ENCODE measurements around the gene IFI16. TPM values are rescaled to one million over a fixed set of nuclear protein-coding genes. Genes with fewer than 3 reads are reported as not detected.
"Not testable (repeated sequence)": the region's sequence is repeated elsewhere in the genome, so short reads cannot be mapped to it uniquely, and the experiment has no call there.

Gene IFI16
- total RNA-seq, 1 donor = 202 TPM

- DNase-seq (ENCODE audit: low read depth) = peak; percentile 25
- TF ChIP-seq CTCF (IDR thresholded peaks at IDR 0.05; ENCODE audit: insufficient read depth, low read length) = no peak
- H3K4me3 ChIP-seq (ENCODE audit: low read depth, low read length) = peak overlapping the region; percentile 79
Measured at GRCh38 chr1:159012495-159012894, 2.8 kb downstream of the IFI16 start.

GRCh38 chr1:159014003-159014571, 4.4 kb downstream of the IFI16 start:
- no peak for TF ChIP-seq CTCF (IDR thresholded peaks at IDR 0.05; ENCODE audit: insufficient read depth, low read length)
- no peak for DNase-seq (ENCODE audit: low read depth)
- H3K4me3 ChIP-seq (ENCODE audit: low read depth, low read length) = no peak overlapping the region

- H3K4me3 ChIP-seq (ENCODE audit: low read depth, low read length) = no peak overlapping the region
- DNase-seq (ENCODE audit: low read depth) = no peak
- TF ChIP-seq CTCF (IDR thresholded peaks at IDR 0.05; ENCODE audit: insufficient read depth, low read length) = no peak
Measured at GRCh38 chr1:159014851-159015250, 5.1 kb downstream of the IFI16 start.

- peak overlapping the region; percentile 26 for H3K4me3 ChIP-seq (ENCODE audit: low read depth, low read length)
- peak; percentile 7 for TF ChIP-seq CTCF (IDR thresholded peaks at IDR 0.05; ENCODE audit: insufficient read depth, low read length)
- DNase-seq (ENCODE audit: low read depth) = peak; percentile 89
Measured at GRCh38 chr1:159015440-159015909, 5.8 kb downstream of the IFI16 start.

- no peak for DNase-seq (ENCODE audit: low read depth)
Measured at GRCh38 chr1:159023723-159024122, 14.0 kb downstream of the IFI16 start.

GRCh38 chr1:159025043-159025442, 15.3 kb downstream of the IFI16 start:
- no peak overlapping the region for H3K4me3 ChIP-seq (ENCODE audit: low read depth, low read length)
- DNase-seq (ENCODE audit: low read depth) = no peak
- no peak for TF ChIP-seq CTCF (IDR thresholded peaks at IDR 0.05; ENCODE audit: insufficient read depth, low read length)

More at GRCh38 chr1:159023723-159024122, 14.0 kb downstream of the IFI16 start:
- no peak for TF ChIP-seq CTCF (IDR thresholded peaks at IDR 0.05; ENCODE audit: insufficient read depth, low read length)
- no peak overlapping the region for H3K4me3 ChIP-seq (ENCODE audit: low read depth, low read length)

- not testable (repeated sequence) for H3K4me3 ChIP-seq (ENCODE audit: low read depth, low read length); DNase-seq (ENCODE audit: low read depth)
Measured at GRCh38 chr1:159026841-159027240, 17.1 kb downstream of the IFI16 start.

Measured in fibroblast of the aortic adventitia (primary cell).